Activated naive CD8-positive, alpha-beta T cell (primary cell): ENCODE measurements around the gene C15orf39.
A peak's percentile ranks its signal among the peaks of the same experiment; 100 is the strongest.

Experiments
- H3K27ac Mint-ChIP-seq: one replicate; pipeline ENCODE4 v1.8.0; 2021; ENCODE audit warnings: mixed read lengths
- H3K27me3 Mint-ChIP-seq: one replicate; pipeline ENCODE4 v1.8.0; 2021; ENCODE audit warnings: mixed read lengths
- H3K36me3 Mint-ChIP-seq: one replicate; pipeline ENCODE4 v1.8.0; 2021; ENCODE audit warnings: mixed read lengths
- H3K4me1 Mint-ChIP-seq: one replicate; pipeline ENCODE4 v1.8.0; 2021; ENCODE audit warnings: low read depth, mixed read lengths
- H3K4me3 Mint-ChIP-seq: one replicate; pipeline ENCODE4 v1.8.0; 2021; ENCODE audit warnings: mild to moderate bottlenecking, mixed read lengths
- H3K9me3 Mint-ChIP-seq: one replicate; pipeline ENCODE4 v1.8.0; 2021; ENCODE audit warnings: low read depth, mixed read lengths

Gene C15orf39

GRCh38 chr15:75182187-75183131 is 19.2 kb upstream of the C15orf39 start:
- Mint-ChIP-seq H3K27me3 (peaks cover 20% of the 10 kb centered on the region), H3K4me3 (no peak overlapping the region), H3K4me1 (peaks cover 7% of the 10 kb centered on the region), H3K9me3 (no peaks in the 10 kb centered on the region), H3K27ac (no peak overlapping the region), H3K36me3 (no peaks in the 10 kb centered on the region)

GRCh38 chr15:75185271-75186029 is 16.2 kb upstream of the C15orf39 start:
- no peaks in the 10 kb centered on the region for H3K4me1 Mint-ChIP-seq
- H3K4me3 Mint-ChIP-seq: no peak overlapping the region
- H3K9me3 Mint-ChIP-seq: no peaks in the 10 kb centered on the region
- H3K27ac Mint-ChIP-seq: no peak overlapping the region
- peaks cover 11% of the 10 kb centered on the region for H3K27me3 Mint-ChIP-seq
- H3K36me3 Mint-ChIP-seq: no peaks in the 10 kb centered on the region

DNA sequence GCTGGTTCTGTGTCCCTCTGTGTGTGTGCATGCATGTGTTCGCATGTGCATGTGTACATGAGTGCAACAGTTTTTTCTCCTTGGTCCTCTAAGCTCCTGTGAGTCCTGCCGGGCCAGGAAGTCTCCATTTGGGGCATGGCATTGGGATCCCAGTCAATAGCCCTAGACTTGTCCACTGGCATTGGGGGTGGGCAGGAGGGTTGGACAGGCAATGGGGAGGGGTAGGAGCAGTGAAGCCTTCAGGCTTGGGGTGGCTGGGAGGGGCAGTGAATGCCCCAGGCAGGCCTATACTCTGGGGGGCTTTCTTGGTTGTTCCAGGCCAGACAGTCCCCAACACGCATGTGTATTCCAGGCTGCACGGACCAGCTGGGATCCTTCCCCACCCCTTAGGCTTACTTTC is 15.6 kb upstream of the C15orf39 start:
- no peak overlapping the region for H3K4me3 Mint-ChIP-seq
- H3K27ac Mint-ChIP-seq: no peak overlapping the region
- H3K9me3 Mint-ChIP-seq: no peaks in the 10 kb centered on the region
- H3K27me3 Mint-ChIP-seq: peaks cover 6% of the 10 kb centered on the region
- no peaks in the 10 kb centered on the region for H3K36me3 Mint-ChIP-seq
- no peaks in the 10 kb centered on the region for H3K4me1 Mint-ChIP-seq

- no peak overlapping the region for H3K27ac Mint-ChIP-seq
- H3K4me3 Mint-ChIP-seq: no peak overlapping the region
- H3K27me3 Mint-ChIP-seq: peaks cover 3% of the 10 kb centered on the region
- H3K36me3 Mint-ChIP-seq: no peaks in the 10 kb centered on the region
- H3K9me3 Mint-ChIP-seq: no peaks in the 10 kb centered on the region
- no peaks in the 10 kb centered on the region for H3K4me1 Mint-ChIP-seq
These were observed 13.2 kb upstream of the C15orf39 start for GRCh38 chr15:75188499-75188898.

DNA sequence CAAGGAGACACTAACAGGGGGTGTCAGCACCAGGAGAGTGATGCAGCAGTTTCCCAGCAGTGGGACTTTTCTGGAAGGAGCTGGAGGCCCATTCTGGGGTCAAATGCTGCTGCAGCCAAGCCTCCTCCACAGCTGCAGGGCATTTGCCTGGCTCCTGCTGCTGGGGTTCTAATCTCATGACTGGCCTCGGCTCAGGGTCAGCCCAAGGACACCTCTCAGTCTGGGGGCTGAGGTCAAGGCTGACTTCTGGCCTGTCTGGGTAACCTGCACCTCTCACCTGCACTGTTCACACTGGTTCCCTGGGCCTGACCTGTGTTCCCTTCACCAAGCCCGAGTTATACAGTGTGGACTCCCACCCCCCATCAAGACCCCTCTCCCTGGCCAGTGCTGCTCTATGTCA is 10.4 kb upstream of the C15orf39 start:
- no peaks in the 10 kb centered on the region for H3K9me3 Mint-ChIP-seq
- H3K27me3 Mint-ChIP-seq: peaks cover 4% of the 10 kb centered on the region
- H3K4me3 Mint-ChIP-seq: no peak overlapping the region
- H3K27ac Mint-ChIP-seq: no peak overlapping the region
- H3K4me1 Mint-ChIP-seq: no peaks in the 10 kb centered on the region
- H3K36me3 Mint-ChIP-seq: no peaks in the 10 kb centered on the region

DNA sequence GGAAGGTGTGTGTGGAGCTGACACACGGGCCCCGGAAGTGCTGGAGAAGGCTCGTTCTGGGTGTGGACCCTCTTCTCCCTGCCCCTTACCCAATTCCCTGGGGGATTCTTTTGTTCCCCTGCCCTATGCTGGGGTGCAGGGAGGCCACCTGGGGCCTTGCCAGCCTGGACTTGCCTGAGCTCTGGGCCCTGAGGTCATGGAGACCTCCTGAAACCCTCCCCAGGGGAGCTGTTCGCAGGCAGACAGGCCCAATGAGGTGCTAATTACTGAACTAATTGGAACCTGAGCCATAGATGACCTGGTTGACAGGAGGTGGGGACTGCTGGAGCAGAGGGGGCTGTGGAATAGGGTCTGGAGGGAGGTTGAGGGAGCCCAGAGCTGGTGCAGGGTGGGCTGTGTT is 9.4 kb upstream of the C15orf39 start:
- Mint-ChIP-seq H3K27me3 (peaks cover 1% of the 10 kb centered on the region), H3K9me3 (no peaks in the 10 kb centered on the region), H3K4me1 (no peaks in the 10 kb centered on the region)

DNA sequence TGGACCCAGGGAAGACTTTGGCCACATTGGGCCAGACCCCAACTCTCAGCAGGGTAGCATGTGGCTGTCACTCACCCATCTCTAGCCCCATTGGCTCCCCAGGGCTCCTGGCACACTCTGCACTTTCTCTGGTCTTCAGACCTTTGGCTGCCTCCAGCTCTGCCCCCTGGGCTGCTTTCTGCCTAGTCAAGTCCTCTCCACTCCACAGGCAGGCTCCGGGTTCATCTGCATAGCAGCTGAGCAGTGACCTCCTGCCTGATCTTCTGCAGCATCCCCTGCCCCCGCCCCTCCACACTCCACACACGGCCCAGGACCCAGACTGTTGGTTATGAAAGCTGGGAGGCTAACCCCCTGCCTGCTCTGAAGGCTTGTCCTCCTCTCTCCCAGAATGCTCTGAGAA is 8.4 kb upstream of the C15orf39 start:
- Mint-ChIP-seq H3K9me3 (no peaks in the 10 kb centered on the region), H3K27ac (no peak overlapping the region)

More for the DNA sequence above, 9.4 kb upstream of the C15orf39 start:
- no peak overlapping the region for H3K27ac Mint-ChIP-seq
- H3K36me3 Mint-ChIP-seq: no peaks in the 10 kb centered on the region
- no peak overlapping the region for H3K4me3 Mint-ChIP-seq

GRCh38 chr15:75193976-75194375 is 7.7 kb upstream of the C15orf39 start:
- H3K27ac Mint-ChIP-seq: no peak overlapping the region
- no peaks in the 10 kb centered on the region for H3K9me3 Mint-ChIP-seq
- peaks cover 6% of the 10 kb centered on the region for H3K4me1 Mint-ChIP-seq
- no peaks in the 10 kb centered on the region for H3K36me3 Mint-ChIP-seq
- peaks cover 1% of the 10 kb centered on the region for H3K27me3 Mint-ChIP-seq
- H3K4me3 Mint-ChIP-seq: no peak overlapping the region

More for the DNA sequence above, 8.4 kb upstream of the C15orf39 start:
- Mint-ChIP-seq H3K4me3 (no peak overlapping the region), H3K27me3 (peaks cover 1% of the 10 kb centered on the region), H3K4me1 (no peaks in the 10 kb centered on the region), H3K36me3 (no peaks in the 10 kb centered on the region)

GRCh38 chr15:75194397-75194796 is 7.3 kb upstream of the C15orf39 start:
- H3K36me3 Mint-ChIP-seq: no peaks in the 10 kb centered on the region
- peaks cover 9% of the 10 kb centered on the region for H3K4me1 Mint-ChIP-seq
- peaks cover 1% of the 10 kb centered on the region for H3K27me3 Mint-ChIP-seq
- H3K9me3 Mint-ChIP-seq: no peaks in the 10 kb centered on the region
- H3K4me3 Mint-ChIP-seq: no peak overlapping the region
- no peak overlapping the region for H3K27ac Mint-ChIP-seq

DNA sequence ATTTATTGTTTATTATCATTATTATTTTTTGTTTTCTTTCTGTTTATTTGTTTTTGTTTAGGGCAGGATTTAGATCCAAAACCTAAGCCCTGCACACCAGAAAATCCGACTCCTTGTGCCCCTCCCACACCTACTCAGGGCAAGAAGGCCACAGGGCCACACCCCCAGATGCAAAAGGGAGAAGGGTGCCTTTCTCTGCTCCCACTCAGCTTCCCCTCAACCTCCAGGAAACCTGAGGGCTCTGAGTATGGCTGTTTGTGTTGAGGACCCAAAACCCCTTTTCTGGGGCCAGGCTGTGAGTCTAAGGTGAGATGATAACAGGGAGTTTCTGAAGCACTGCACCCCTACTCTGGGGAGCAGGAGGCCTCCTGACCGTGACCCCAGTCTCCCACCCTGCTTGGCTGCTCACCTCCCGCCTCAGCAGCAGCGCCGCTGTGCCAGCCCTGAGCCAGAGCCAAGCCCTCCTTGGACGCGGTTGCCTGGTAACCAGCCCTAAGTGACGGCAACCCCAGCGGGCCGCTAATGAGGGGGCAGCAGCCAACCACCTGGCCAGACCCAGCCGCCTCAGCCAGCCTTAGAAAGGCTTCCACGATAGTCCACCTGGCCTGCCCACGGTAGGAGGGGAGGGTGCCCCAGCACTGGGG is 6.4 kb upstream of the C15orf39 start:
- no peaks in the 10 kb centered on the region for H3K9me3 Mint-ChIP-seq
- no peak overlapping the region for H3K27ac Mint-ChIP-seq
- peaks cover 1% of the 10 kb centered on the region for H3K27me3 Mint-ChIP-seq
- no peak overlapping the region for H3K4me3 Mint-ChIP-seq
- H3K4me1 Mint-ChIP-seq: peaks cover 14% of the 10 kb centered on the region
- H3K36me3 Mint-ChIP-seq: no peaks in the 10 kb centered on the region

GRCh38 chr15:75195766-75196241 is 5.9 kb upstream of the C15orf39 start:
- peaks cover 18% of the 10 kb centered on the region for H3K4me1 Mint-ChIP-seq
- peaks cover 1% of the 10 kb centered on the region for H3K27me3 Mint-ChIP-seq
- H3K36me3 Mint-ChIP-seq: no peaks in the 10 kb centered on the region
- H3K9me3 Mint-ChIP-seq: no peaks in the 10 kb centered on the region
- H3K27ac Mint-ChIP-seq: no peak overlapping the region
- H3K4me3 Mint-ChIP-seq: no peak overlapping the region

DNA sequence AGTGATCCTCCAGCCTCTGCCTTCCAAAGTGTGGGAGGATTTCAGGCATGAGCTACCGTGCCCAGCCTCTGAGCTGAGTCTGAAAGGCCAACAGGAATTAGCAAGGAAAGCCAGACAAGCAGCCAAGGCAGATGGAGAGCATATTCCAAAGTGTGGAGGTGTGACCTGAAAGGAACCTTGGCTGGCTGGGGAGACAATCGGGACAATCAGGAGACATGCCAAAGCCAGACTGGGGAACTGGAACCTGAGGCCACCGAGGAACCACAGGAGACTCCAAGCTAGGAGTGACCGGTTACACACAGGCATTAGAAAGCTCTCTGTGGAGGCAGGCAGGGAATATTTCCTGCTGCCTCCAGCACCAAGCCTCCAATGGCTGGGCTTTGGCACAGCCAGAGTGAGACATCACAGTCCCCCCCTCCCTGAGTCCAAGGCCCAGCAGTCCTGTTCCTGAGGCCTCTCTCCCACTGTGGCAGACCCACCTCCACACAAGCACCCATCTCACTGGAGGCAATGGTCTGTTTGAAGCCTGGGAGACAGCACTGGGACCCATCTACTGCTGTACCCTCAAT is 4.5 kb upstream of the C15orf39 start:
- no peak overlapping the region for H3K27ac Mint-ChIP-seq
- no peaks in the 10 kb centered on the region for H3K9me3 Mint-ChIP-seq
- H3K27me3 Mint-ChIP-seq: peaks cover 1% of the 10 kb centered on the region
- no peak overlapping the region for H3K4me3 Mint-ChIP-seq
- H3K36me3 Mint-ChIP-seq: no peaks in the 10 kb centered on the region
- peaks cover 24% of the 10 kb centered on the region for H3K4me1 Mint-ChIP-seq

DNA sequence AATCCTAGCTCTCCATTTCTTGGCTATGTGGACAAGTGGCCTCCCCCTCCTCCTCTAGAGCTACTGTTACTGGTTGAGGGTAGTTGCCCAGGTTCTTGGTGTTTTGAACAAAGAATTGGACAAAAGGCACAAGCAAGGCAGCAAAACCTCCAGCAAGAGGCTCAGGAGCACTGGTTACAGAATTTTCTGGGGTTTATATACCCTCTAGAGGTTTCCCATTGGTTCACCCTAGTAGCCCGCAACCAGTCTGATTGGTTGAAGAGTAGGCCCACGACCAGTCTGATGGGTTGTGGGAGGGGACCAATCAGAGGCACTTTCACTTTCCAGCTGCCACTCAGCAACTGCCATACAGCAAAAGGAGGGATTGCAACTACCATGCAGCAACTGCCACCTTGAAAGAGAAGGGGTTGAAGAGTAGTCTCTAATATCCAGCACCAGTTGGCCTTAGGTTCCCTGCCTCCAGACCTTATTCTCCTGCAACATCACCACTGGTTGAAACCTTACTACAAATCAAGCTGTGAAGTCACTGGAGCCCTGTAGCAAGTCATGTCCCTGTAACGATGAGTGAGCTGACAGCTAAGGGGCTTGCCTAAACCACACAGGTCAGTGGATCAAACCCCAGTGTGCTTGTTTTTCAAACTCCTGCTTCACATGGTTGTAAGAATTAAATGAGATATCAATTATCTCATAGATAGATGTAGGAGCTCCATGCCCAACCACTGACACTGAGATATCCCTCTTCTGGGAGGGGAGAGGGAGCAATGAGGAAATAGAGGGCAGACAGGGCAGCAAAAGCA is 2.9 kb upstream of the C15orf39 start:
- H3K9me3 Mint-ChIP-seq: no peaks in the 10 kb centered on the region
- peaks cover 26% of the 10 kb centered on the region for H3K4me1 Mint-ChIP-seq
- H3K27ac Mint-ChIP-seq: no peak overlapping the region
- H3K4me3 Mint-ChIP-seq: no peak overlapping the region
- H3K36me3 Mint-ChIP-seq: no peaks in the 10 kb centered on the region
- H3K27me3 Mint-ChIP-seq: peaks cover 1% of the 10 kb centered on the region

DNA sequence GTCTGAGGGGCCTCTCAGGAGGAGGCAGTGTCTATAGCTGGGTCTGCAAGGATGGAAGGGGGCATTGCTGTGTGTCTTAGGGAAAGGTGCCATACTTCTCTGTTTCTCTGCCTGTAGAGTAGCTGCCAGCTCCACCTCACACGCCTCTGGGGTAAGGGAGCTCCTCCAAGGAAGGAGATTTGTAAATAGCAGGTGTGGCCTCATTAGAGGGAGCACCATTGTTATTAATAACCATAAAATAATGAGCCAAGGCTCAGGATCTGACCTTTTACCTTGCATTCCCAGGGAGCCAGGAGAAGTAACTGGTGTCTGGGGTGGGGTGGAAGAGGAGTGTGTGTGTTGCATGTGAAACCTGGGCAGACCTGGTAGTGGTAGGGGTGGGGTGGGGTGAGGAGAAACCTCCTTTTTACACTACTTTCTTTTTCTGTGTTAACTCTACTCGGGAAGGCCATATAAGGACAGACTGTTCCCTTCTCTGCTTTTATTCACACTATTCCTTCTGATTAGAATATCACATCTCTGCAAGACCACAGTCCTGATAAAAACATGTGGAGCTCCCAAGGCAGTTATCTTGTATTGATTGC is 2.2 kb upstream of the C15orf39 start:
- H3K27me3 Mint-ChIP-seq: no peaks in the 10 kb centered on the region
- peak overlapping the region; percentile 9 for H3K4me3 Mint-ChIP-seq
- no peaks in the 10 kb centered on the region for H3K36me3 Mint-ChIP-seq
- H3K4me1 Mint-ChIP-seq: peaks cover 33% of the 10 kb centered on the region
- H3K27ac Mint-ChIP-seq: no peak overlapping the region
- no peaks in the 10 kb centered on the region for H3K9me3 Mint-ChIP-seq
